GM12878 (cell line): ENCODE results near the gene DNAI7. TPM values are rescaled to one million over a fixed set of nuclear protein-coding genes. Genes with fewer than 3 reads are reported as not detected.

Experiments
- ATAC-seq: fragments of 200-7000 bp; cut with Tn5 transposase; 3 replicates; pipeline ENCODE4 v1.9.1; 2020; ENCODE audit warnings: mild to moderate bottlenecking, moderate library complexity
- BruUV-seq: library from RNA; stranded (reverse); fragments of 400-500 nt; replicated peaks from 2 replicates; lab custom pipeline; 2021; lab: Mats Ljungman, UMichigan
- CTCF ChIA-PET: fragments of 300-600 bp; sonication (Branson Sonifier 250); formaldehyde crosslinking; extraction: SDS; loops from one replicate; lab custom pipeline; 2021; ENCODE audit warnings: inconsistent platforms; lab: Yijun Ruan, JAX
- POLR2A ChIA-PET: fragments of 350-600 bp; formaldehyde crosslinking; extraction: SDS; loops from one replicate; lab custom pipeline; 2021; ENCODE audit warnings: inconsistent platforms; lab: Charles Lee
- RAD21 ChIA-PET: fragments of 300-600 bp; sonication (Branson Sonifier 250); formaldehyde crosslinking; loops from one replicate; lab custom pipeline; 2023; ENCODE audit warnings: antibody characterized with exemption; ENCODE audit not compliant: unreplicated experiment; lab: Charles Lee
- SMC1A ChIA-PET: fragments of 300-600 bp; sonication (Branson Sonifier 250); formaldehyde crosslinking; loops from one replicate; lab custom pipeline; 2023; ENCODE audit not compliant: unreplicated experiment, uncharacterized antibody; lab: Charles Lee
- DNase-seq: peaks from one replicate; pipeline ENCODE4 v3.0.0-alpha.2; 2011; ENCODE audit warnings: low read depth, low spot score
- FAIRE-seq: peaks from 3 replicates; lab custom pipeline; 2011; peaks lifted over from hg19 to GRCh38; lab: Jason Lieb, UNC
- H2AFZ ChIP-seq: 2 replicates; pipeline ENCODE4 v1.6.0; 2011; ENCODE audit warnings: low read depth, low read length, control low read depth; ENCODE audit not compliant: control insufficient read depth
- H3K27ac ChIP-seq: 2 replicates; pipeline ENCODE4 v1.5.1; 2011; ENCODE audit warnings: control low read depth; ENCODE audit not compliant: control insufficient read depth, insufficient read depth
- H3K27me3 ChIP-seq, 2 experiments: replicated peaks in 1 of 2; 2 replicates each; pipeline versions ENCODE4 v1.6.0 to v1.6.1; 2011; ENCODE audit warnings: low read length in 1 of 2; ENCODE audit not compliant: control insufficient read depth in 2 of 2, insufficient read depth in 2 of 2
- H3K36me3 ChIP-seq, 2 experiments: 2 replicates each; pipeline ENCODE4 v1.5.1; 2011; ENCODE audit warnings: low read length in 1 of 2; ENCODE audit not compliant: control insufficient read depth in 2 of 2, insufficient read depth in 2 of 2
- H3K4me1 ChIP-seq: 2 replicates; pipeline ENCODE4 v1.6.1; 2011; ENCODE audit warnings: mild to moderate bottlenecking, low read length, moderate library complexity, mixed read lengths; ENCODE audit not compliant: control insufficient read depth, insufficient read depth
- H3K4me2 ChIP-seq: 2 replicates; pipeline ENCODE4 v1.6.0; 2011; ENCODE audit warnings: control low read depth; ENCODE audit not compliant: control insufficient read depth, insufficient read depth
- H3K4me3 ChIP-seq: fragments of 200-600 bp; sonication (generic); 2 replicates; pipeline ENCODE4 v1.5.1; 2016
- H3K79me2 ChIP-seq: 2 replicates; pipeline ENCODE4 v1.6.0; 2011; ENCODE audit warnings: low read length; ENCODE audit not compliant: control insufficient read depth, insufficient read depth
- H3K9ac ChIP-seq: 2 replicates; pipeline ENCODE4 v1.8.0; 2011; ENCODE audit warnings: low read length, control low read depth, mixed read lengths; ENCODE audit not compliant: control insufficient read depth, insufficient read depth
- H3K9me3 ChIP-seq: replicated peaks from 3 replicates; pipeline ENCODE4 v1.5.1; 2011; ENCODE audit warnings: mild to moderate bottlenecking, low read length; ENCODE audit not compliant: control insufficient read depth, insufficient read depth
- H4K20me1 ChIP-seq: 2 replicates; pipeline ENCODE4 v1.6.0; 2011; ENCODE audit not compliant: control insufficient read depth, insufficient read depth
- DPF2 ChIP-seq: fragments of 450-650 bp; IDR thresholded peaks from 2 replicates; pipeline ENCODE4 v1.6.1; 2017; ENCODE audit warnings: mild to moderate bottlenecking
- FOS ChIP-seq: IDR thresholded peaks from 3 replicates; pipeline ENCODE4 v1.6.1; 2011; ENCODE audit warnings: borderline replicate concordance; ENCODE audit not compliant: insufficient read length; ENCODE audit errors: extremely low read depth
- FOXM1 ChIP-seq: IDR thresholded peaks from 2 replicates; pipeline ENCODE4 v1.6.1; 2012; ENCODE audit warnings: low read depth, mild to moderate bottlenecking, inconsistent platforms, low read length, moderate library complexity
- IRF4 ChIP-seq: IDR thresholded peaks from 2 replicates; pipeline ENCODE4 v1.6.1; 2011; ENCODE audit warnings: low read depth, low read length
- MEF2B ChIP-seq: fragments of 450-650 bp; IDR thresholded peaks from 2 replicates; pipeline ENCODE4 v1.6.1; 2018; ENCODE audit warnings: mild to moderate bottlenecking, moderate library complexity; ENCODE audit not compliant: partially characterized antibody, poor library complexity, severe bottlenecking
- POU2F2 ChIP-seq: IDR thresholded peaks from 3 replicates; pipeline ENCODE4 v1.6.1; 2011; ENCODE audit warnings: low read depth, mild to moderate bottlenecking, low read length, borderline replicate concordance
- TBL1XR1 ChIP-seq: IDR thresholded peaks from 2 replicates; pipeline ENCODE4 v1.6.1; 2012; ENCODE audit warnings: low read depth, low read length, improper control_type of control experiment
- ZBTB33 ChIP-seq: fragments of 450-650 bp; IDR thresholded peaks from 2 replicates; pipeline ENCODE4 v1.6.1; 2017; ENCODE audit warnings: mild to moderate bottlenecking
- ZZZ3 ChIP-seq: IDR thresholded peaks from 2 replicates; pipeline ENCODE4 v1.6.1; 2011; ENCODE audit warnings: low read depth; ENCODE audit not compliant: control insufficient read depth, insufficient read length
- WGBS: methylation state at CpG from one replicate; pipeline ENCODE4 v1.1.6; 2016; ENCODE audit warnings: low lambda C conversion rate; ENCODE audit not compliant: insufficient replicate concordance, insufficient coverage; ENCODE audit errors: missing lambda C conversion rate; 5-methylcytosine and 5-hydroxymethylcytosine counted together
- in situ Hi-C: fragments of 300-500 bp; cut with MboI; formaldehyde crosslinking; loops from 9 replicates; pipeline ENCODE4 v1.14.3; 2018; ENCODE audit warnings: mixed read lengths
- intact Hi-C: fragments of 100-400 bp; cut with micrococcal nuclease; formaldehyde crosslinking; loops from one replicate; pipeline ENCODE4 v1.14.2; 2022; ENCODE audit not compliant: unreplicated experiment
- polyA plus RNA-seq, 11 experiments: library from polyadenylated mRNA; depleted of rRNA in 4 of 11; unstranded in 6 of 11; stranded (reverse) in 5 of 11; fragments of >200 nt; fragmentation: Nextera tagmentation in 4 of 11; fragmentation: Illumina TruSeq in 1 of 11; extraction: Ambion mirVana in 4 of 11; extraction: Trizol in 1 of 11; gene quantifications; 1 replicate in 1 of 11; 2 replicates in 10 of 11; pipeline versions ENCODE4 v1.2.1 to v1.2.3, GENCODE V29; 2011 to 2016; ENCODE audit warnings: inconsistent platforms in 2 of 11, missing spikeins in 2 of 11, low read depth in 1 of 11
- total RNA-seq, 4 experiments: library from RNA; depleted of rRNA in 3 of 4; stranded (reverse); fragments of >200 nt in 3 of 4; fragmentation: Illumina TruSeq in 1 of 4; extraction: Trizol in 1 of 4; gene quantifications; 2 replicates each; pipeline versions ENCODE4 v1.2.1 to v1.2.3, GENCODE V29; 2013 to 2021

The DNAI7 gene
- total and polyA plus RNA-seq, 10 of the 15 experiments (the other 5 are each of a cell fraction or from before 2014, with no cell fraction given): 0.05 to 0.48 (median 0.13) TPM; not detected in 4

- Histone ChIP-seq H3K36me3 (no peaks in the 10 kb centered on the region), H3K4me2 (no peak overlapping the region), H4K20me1 (no peaks in the 10 kb centered on the region), H2AFZ (no peak overlapping the region), H3K4me3 (no peak overlapping the region), H3K9ac (no peak overlapping the region), H3K9me3 (no peaks in the 10 kb centered on the region), H3K27me3 (no peaks in the 10 kb centered on the region), H3K27ac (no peak overlapping the region), H3K4me1 (peaks cover 6% of the 10 kb centered on the region; the same call in 1 of the 2 replicates), H3K79me2 (peaks cover 4% of the 10 kb centered on the region)
- FAIRE-seq (no peak), ATAC-seq (no peak), DNase-seq (no peak)
- WGBS: 50% methylated on average over 2 of the region's 2 CpGs
- ChIA-PET SMC1A (interaction anchor here (0.7 to 1.5 kb wide), 5 partner anchors 13 to 190 kb away, joined by 3 to 4 read pairs (median 3); no protein-coding TSS in a partner anchor), RAD21 (no interaction called here), POLR2A (interaction anchor here (0.7 to 1.3 kb wide), 3 partner anchors 14 to 185 kb away, joined by 3 read pairs; no protein-coding TSS in a partner anchor), CTCF (interaction anchor here (0.6 to 1.0 kb wide), 3 partner anchors 44 to 187 kb away, joined by 3 to 4 read pairs (median 4); no protein-coding TSS in a partner anchor)
- intact Hi-C loops: no loop called here
- in situ Hi-C loops: no loop called here
- no TSS peak for BruUV-seq
- TF ChIP-seq DPF2: no peak
- no peak for TF ChIP-seq POU2F2
- no peak for TF ChIP-seq FOXM1
- no peak for TF ChIP-seq FOS
- no peak for TF ChIP-seq TBL1XR1
- TF ChIP-seq ZZZ3: no peak
- TF ChIP-seq MEF2B: no peak
- no peak for TF ChIP-seq IRF4
- no peak for TF ChIP-seq ZBTB33
Observed at GRCh38 chr12:25197608-25198007, 2.6 kb upstream of the DNAI7 start.
